Measurements from ENCODE around the gene IRGC.

- TF ChIP-seq CTCF (IDR thresholded peaks at IDR 0.05) (peak in 1 of 6 experiments; percentile 8), POLR2A (IDR thresholded peaks at IDR 0.05) (peak in 3 of 4 donors; percentile 45 to 85 (median 69))
Observed at GRCh38 chr19:43754503-43755255, 38.8 kb downstream of the IRGC start, which contains the start of gene SMG9.

Data from esophagus squamous epithelium (tissue), 4 donors.